ENCODE data around the gene PDCD2.
"Not testable (repeated sequence)": the region's sequence is repeated elsewhere in the genome, so short reads cannot be mapped to it uniquely, and the experiment has no call there.

The PDCD2 gene

GRCh38 chr6:170584181-170584953 is at the start of gene PDCD2:
TSS of gene PDCD2 (minus strand) at chr6:170584637. CDS start at chr6:170584581, 56 bp downstream.
- DNase-seq, result peak; percentile 98

GRCh38 chr6:170616020-170616554 is 31.6 kb upstream of the PDCD2 start:
- DNase-seq, result not testable (repeated sequence)

- not testable (repeated sequence) for DNase-seq
Observed at GRCh38 chr6:170612256-170612804, 27.9 kb upstream of the PDCD2 start.

DNA sequence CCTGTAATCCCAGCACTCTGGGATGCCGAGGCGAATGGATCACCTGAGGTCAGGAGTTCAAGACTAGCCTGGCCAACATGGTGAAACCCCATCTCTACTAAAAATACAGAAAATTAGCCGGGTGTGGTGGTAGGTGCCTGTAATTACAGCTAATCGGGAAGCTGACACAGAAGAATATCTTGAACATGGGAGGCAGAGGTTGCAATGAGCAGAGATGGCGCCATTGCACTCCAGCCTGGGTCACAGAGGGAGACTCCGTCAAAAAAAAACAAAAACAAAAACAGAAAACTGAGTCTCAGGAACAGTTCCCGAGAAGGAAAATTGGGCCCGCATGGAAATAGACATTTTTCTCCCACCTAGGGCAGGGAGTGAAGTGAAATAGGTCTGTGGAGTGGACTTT is 24.8 kb upstream of the PDCD2 start:
- DNase-seq, result not testable (repeated sequence)

DNA sequence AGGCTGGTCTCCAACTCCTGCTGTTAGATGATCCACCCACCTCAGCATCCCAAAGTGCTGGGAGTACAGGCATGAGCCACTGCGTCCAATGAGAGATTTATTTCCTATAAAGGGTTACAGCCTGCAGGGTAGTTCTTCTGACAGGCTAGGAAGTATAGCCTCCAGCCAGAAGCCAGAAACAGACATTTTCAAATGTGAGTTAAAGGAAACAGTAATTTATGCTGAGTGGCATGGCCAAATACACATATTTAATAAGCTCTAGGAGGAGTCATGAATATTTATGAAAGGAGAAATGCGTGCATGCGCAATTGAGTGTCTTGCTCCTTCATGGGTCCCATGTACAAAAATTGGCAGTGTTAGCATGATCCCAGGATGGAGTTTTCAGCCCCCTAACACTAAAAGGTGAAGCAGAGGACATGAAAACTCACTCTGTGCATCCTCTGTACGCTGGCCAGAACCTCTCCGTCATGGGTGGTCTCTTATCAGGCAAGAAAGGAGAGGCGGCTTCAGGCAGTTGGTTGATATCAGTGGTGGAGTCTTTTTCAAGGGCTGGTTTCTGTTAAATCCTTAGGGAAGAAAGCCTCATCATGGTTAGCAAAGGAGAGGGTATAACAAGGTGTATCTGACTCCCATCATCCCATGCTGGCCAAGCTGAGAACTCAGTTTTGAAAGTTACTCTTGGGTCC is 21.3 kb upstream of the PDCD2 start:
- no peak for DNase-seq

- DNase-seq, result peak; percentile 36
Observed at GRCh38 chr6:170597278-170597677, 12.8 kb upstream of the PDCD2 start.

DNA sequence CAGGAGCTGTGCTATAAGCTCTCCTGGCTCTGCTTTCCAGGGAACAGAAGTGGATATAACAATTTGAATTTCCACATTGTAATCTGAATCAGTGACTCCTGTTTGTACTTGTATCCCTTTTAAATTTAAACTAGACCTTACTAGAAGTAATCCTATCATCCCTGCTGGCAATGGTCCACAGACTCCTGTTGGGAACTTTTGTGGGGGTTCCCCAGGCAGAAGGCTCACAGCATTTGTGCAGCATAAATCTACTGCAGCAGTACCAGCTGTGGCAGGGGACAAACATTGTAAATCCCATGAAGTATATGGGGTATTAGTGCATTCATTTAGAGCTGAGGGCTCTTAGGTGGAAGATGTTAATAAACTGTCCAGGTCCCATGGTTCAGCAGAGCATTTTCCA is 12.0 kb upstream of the PDCD2 start:
- DNase-seq, result peak; percentile 99

DNA sequence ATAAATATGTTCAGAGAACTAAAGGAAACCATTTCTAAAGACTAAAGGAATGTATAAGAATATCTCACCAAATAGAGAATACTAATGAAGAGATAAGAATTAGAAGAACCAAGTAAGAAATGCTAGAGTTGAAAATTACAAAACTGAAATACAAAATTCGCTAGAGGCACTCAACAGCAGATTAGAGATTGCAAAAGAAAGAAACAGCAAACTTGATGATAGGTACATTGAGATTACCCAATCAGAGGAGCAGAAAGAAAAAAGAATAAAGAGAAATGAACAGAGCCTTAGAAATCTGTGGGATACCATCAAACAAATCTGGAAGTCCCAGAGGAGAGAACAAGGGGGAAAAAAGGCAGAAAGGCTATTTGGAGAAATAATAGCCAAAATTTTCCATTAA is 6.3 kb upstream of the PDCD2 start:
- DNase-seq, result no peak

- DNase-seq, result no peak
Observed at GRCh38 chr6:170584954-170585498, 589 bp upstream of the PDCD2 start.

GRCh38 chr6:170583756-170584180 is 669 bp downstream of the PDCD2 start:
- DNase-seq, result no peak

GRCh38 chr6:170578909-170579308 is 5.5 kb downstream of the PDCD2 start:
- DNase-seq, result no peak

- DNase-seq, result peak; percentile 51
Observed at GRCh38 chr6:170575250-170575649, 9.2 kb downstream of the PDCD2 start.

- DNase-seq, result no peak
Observed at GRCh38 chr6:170572704-170573466, 11.6 kb downstream of the PDCD2 start.

DNA sequence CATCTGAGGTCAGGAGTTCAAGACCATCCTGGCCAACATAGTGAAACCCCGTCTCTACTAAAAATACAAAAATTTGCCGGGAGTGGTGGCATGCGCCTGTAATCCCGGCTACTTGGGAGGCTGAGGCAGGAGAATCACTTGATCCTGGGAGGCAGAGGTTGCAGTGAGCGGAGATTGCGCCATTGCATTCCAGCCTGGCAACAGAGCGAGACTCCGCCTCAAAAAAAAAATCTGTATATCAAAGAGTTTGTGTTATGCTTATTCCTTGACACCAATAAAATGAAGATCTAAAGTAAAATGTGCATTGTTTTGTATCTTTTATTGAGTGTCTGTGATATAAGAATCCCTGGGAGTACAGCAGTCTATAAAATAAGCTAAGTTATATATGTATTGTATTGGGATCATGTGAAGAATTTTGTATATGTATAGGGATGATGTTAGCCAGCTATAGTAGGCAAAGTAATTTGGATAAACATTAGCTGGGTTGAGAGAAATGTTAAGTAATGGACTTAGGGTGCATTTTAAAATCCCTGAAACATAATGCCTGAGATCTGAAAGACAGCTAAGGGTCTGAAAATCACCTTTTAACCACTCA is 19.4 kb downstream of the PDCD2 start:
- no peak for DNase-seq

GRCh38 chr6:170561555-170561954 is 22.9 kb downstream of the PDCD2 start:
- no peak for DNase-seq

- no peak for DNase-seq
Observed at GRCh38 chr6:170555305-170555704, 29.1 kb downstream of the PDCD2 start.

DNA sequence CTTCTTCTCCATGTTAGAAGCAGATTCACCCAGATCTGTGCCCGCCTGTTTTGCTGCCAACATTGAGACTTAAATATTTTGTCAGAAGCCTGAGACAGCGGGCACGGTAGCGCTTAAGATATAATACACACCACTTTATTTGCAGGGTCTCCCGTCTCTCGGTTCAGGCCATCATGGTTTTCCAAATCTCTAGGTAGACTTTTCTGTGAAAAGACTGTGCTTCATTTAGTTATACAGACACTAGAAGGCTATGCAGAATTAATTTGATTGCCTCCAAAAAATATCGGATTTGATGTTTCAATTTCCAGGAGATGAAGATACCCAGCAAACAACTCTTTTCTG is 29.7 kb downstream of the PDCD2 start:
- DNase-seq, result no peak

DNA sequence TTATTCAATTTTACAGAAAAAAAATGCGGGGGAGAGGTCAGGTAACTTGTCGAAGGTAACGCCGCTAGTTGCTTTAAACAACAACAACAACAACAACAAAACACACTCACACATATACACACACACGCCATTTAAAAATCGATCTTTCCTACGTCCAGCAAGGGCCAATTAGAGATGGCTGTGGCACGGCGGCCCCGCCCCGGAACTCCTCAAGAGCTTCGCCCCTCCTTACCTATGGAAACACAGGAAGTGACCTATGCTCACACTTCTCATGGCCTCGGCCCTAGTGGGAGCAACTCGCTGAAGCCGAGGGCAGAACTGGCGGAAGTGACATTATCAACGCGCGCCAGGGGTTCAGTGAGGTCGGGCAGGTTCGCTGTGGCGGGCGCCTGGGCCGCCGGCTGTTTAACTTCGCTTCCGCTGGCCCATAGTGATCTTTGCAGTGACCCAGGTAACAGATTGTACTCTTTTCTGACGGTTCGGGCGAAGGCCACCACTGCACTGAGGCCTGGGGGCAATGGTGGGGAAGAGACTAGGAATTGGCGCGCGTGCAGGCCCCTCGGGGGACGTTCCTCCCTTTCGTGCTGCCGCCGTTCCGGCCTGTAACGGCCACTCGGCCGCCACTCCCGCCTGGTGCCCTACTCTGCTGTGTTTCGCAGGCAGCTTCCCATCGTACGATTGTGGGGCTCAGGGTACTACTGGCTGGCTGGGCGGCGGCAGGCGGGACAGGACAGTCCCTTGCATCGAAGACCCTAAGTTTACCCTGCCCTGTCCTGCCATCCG is 30.2 kb downstream of the PDCD2 start, which contains the start of gene TBP:
TBP (plus strand) TSS at position 357 of the 783 bp plus-strand sequence. CDS start 2,661 bp downstream, outside the sequence.
- DNase-seq, result peak; percentile 100

GRCh38 chr6:170553534-170554012 is 30.9 kb downstream of the PDCD2 start:
- no peak for DNase-seq

- peak; percentile 98 for DNase-seq
Observed at GRCh38 chr6:170552765-170553533, 31.5 kb downstream of the PDCD2 start, which contains the start of gene PSMB1. TSS of gene PSMB1 (minus strand) at chr6:170553307. CDS start at chr6:170553242, 65 bp downstream.
